GM12864 (cell line): ENCODE data around the gene FSTL5.

Experiments used
- DNase-seq: peaks from one replicate; pipeline ENCODE4 v3.0.0-alpha.2; 2011; ENCODE audit warnings: low read depth
- H3K4me3 ChIP-seq: 2 replicates; pipeline ENCODE4 v1.5.1; 2011; ENCODE audit warnings: mild to moderate bottlenecking, low read depth, low read length, control low read depth
- TF ChIP-seq, protein P1 (sequence below): IDR thresholded peaks from 2 replicates; pipeline ENCODE4 v1.5.1; 2011; ENCODE audit warnings: low read depth, mild to moderate bottlenecking, moderate library complexity, low read length, control low read depth, inconsistent platforms; ENCODE audit errors: missing control alignments

FSTL5 gene

DNA sequence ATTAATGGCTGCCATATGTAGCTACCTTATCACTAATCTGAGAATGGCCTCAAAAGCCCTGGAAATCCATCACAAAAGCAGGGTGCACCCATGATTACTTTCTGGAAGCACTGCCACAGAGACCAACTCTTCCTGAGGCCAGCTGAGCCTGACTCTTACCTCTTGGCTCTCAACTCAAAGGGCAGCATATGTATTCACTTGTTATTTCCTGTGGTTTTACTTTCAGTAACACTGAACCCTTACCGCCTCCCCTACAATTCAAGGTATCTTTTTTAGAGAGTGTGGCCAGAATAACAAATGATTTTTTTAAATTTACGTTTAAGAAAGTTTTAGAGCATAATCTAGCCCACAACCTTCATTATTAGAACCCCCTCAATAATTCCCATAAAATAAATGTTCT lies 434.9 kb downstream of the FSTL5 start:
- no peak for DNase-seq
- TF ChIP-seq, protein P1, sequence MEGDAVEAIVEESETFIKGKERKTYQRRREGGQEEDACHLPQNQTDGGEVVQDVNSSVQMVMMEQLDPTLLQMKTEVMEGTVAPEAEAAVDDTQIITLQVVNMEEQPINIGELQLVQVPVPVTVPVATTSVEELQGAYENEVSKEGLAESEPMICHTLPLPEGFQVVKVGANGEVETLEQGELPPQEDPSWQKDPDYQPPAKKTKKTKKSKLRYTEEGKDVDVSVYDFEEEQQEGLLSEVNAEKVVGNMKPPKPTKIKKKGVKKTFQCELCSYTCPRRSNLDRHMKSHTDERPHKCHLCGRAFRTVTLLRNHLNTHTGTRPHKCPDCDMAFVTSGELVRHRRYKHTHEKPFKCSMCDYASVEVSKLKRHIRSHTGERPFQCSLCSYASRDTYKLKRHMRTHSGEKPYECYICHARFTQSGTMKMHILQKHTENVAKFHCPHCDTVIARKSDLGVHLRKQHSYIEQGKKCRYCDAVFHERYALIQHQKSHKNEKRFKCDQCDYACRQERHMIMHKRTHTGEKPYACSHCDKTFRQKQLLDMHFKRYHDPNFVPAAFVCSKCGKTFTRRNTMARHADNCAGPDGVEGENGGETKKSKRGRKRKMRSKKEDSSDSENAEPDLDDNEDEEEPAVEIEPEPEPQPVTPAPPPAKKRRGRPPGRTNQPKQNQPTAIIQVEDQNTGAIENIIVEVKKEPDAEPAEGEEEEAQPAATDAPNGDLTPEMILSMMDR, result no peak
- H3K4me3 ChIP-seq, result no peak overlapping the region

DNA sequence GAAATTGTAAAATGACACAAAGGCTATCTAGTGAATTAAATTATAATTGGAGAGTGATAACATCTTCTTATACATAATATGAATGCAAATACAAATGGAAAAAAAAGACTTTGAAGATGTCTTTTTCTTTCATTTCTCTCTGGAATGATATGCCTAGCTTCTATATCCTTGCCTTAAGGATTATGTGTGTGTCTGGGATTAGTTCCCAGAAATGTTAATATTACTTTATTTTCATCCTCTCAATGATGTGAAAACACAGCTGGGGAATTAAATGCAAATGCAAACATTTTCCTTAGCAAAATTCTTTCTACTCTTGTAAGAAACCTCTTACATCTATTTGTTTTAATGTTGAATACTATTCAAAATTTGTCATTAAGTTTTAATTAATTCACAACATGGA lies 441.9 kb downstream of the FSTL5 start:
- no peak for DNase-seq
- TF ChIP-seq, protein P1, result no peak
- no peak overlapping the region for H3K4me3 ChIP-seq

GRCh38 chr4:161717084-161717483 lies 446.7 kb downstream of the FSTL5 start:
- no peak for DNase-seq
- TF ChIP-seq, protein P1, result no peak
- H3K4me3 ChIP-seq, result no peak overlapping the region

DNA sequence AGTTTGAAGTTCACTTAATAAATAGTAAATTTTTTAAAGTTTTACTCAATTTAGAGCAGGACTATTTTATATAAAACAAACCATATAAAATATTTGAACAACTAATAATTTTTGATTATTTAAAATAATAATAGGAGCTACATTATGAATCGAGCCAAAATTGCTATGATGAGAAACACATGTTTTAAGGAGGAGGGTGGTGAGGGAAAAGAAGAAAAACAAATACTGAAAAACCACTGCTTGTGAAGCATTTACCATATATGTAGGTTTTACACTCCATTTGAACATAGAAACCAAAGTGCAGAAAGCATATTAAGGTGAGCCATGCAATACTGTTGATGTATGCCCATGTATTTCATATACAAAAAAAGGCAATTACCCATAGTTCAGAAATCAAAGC lies 448.9 kb downstream of the FSTL5 start:
- H3K4me3 ChIP-seq, result no peak overlapping the region
- no peak for DNase-seq
- TF ChIP-seq, protein P1, result no peak

DNA sequence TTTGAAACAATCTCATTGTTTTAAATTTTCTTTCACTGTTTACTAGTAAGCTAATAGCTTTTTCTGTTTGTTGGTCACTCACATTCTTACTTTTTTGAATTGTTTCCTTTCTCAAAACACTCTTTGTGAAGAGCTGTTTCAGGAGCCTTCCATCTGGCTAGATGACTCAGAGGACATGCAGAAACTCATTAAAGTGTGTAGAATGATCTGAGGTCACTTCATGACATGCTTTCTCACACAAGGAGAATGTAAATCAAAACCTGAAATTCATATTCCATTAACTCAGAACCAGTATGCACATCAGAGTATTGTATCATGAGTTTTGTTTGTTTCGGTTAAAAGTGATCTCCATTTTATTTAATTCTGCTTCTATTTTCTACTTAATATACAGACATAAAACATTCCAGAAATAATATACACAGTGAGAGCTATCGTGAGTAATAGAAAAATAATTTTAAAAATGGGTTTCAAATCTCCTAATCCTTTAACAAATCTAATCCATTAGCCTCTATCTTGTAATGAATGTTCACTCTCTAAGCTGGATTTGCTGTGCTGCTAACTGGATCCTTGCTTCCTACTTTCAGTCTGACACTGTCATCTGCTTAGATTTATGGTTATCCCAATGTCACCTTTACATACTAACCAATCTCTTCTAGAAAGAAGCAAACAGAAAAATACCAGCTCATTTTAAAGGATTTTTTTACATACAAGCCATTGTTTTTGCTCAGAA lies 449.6 kb downstream of the FSTL5 start:
- no peak for DNase-seq

GRCh38 chr4:161704653-161705052 lies 459.1 kb downstream of the FSTL5 start:
- no peak overlapping the region for H3K4me3 ChIP-seq
- no peak for DNase-seq
- TF ChIP-seq, protein P1, result no peak

More for the DNA sequence above, 449.6 kb downstream of the FSTL5 start:
- H3K4me3 ChIP-seq, result no peak overlapping the region
- TF ChIP-seq, protein P1, result no peak

DNA sequence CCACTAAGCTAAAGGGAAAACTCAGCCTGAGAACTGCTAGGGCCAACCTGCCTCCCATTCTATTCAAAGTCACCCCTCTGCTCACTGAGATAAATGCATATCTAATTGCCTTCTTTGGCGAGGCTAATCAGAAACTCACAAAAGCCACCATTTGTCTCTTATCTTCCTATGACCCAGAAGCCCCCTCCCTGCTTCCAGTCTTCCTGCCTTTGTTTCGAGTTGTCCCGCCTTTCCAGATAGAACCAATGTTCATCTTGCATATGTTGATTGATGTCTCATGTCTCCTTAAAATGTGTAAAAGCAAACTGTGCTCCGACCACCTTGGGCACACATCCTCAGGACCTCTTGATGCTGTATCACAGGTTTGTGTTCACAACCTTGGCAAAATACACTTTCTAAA lies 459.8 kb downstream of the FSTL5 start:
- no peak for DNase-seq
- TF ChIP-seq, protein P1, result no peak

More for the DNA sequence above, 459.8 kb downstream of the FSTL5 start:
- H3K4me3 ChIP-seq, result no peak overlapping the region
